Peyer's patch (tissue), 4 donors: ENCODE results near the gene UBE2D2.

Experiments used
- CTCF ChIP-seq, 6 experiments: fragments of 450-650 bp in 4 of 6; fragments of 200-600 bp in 2 of 6; sonication (generic) in 1 of 6; IDR thresholded peaks; one replicate each; pipeline ENCODE4 v1.5.1; 2017 to 2019; ENCODE audit warnings: antibody characterized with exemption in 6 of 6, mild to moderate bottlenecking in 3 of 6, moderate library complexity in 1 of 6
- POLR2A ChIP-seq, 2 donors: fragments of 450-650 bp; IDR thresholded peaks; one replicate each; pipeline ENCODE4 v1.5.1; 2017; ENCODE audit warnings: antibody characterized with exemption in 2 of 2, mild to moderate bottlenecking in 2 of 2, moderate library complexity in 2 of 2

GRCh38 chr5:139660923-139661814, 100.0 kb downstream of the UBE2D2 start:
- TF ChIP-seq CTCF (IDR thresholded peaks at IDR 0.05) (no peak), POLR2A (IDR thresholded peaks at IDR 0.05) (no peak)
